SW 1271 (cell line): ENCODE data around the gene IL23R.

Experiments used
- DNase-seq, 2 experiments: peaks; one replicate each; lab custom pipeline; 2025; lab: John Stamatoyannopoulos, UW

The IL23R gene

GRCh38 chr1:67239738-67240137, 73.5 kb downstream of the IL23R start:
- no peak for DNase-seq

- DNase-seq: no peak
These were observed 75.0 kb downstream of the IL23R start for GRCh38 chr1:67241200-67241746.

GRCh38 chr1:67242016-67242415, 75.8 kb downstream of the IL23R start:
- no peak for DNase-seq

- DNase-seq: peak in 1 of 2 experiments; percentile 1
These were observed 83.9 kb downstream of the IL23R start for GRCh38 chr1:67250051-67250653.

- DNase-seq: no peak
These were observed 90.3 kb downstream of the IL23R start for GRCh38 chr1:67256291-67257172.

GRCh38 chr1:67257173-67257535, 90.9 kb downstream of the IL23R start:
- no peak for DNase-seq

- DNase-seq: no peak
These were observed 95.4 kb downstream of the IL23R start for GRCh38 chr1:67261680-67262079.

- no peak for DNase-seq
These were observed 96.5 kb downstream of the IL23R start for GRCh38 chr1:67262735-67263134.

- no peak for DNase-seq
These were observed 97.9 kb downstream of the IL23R start for GRCh38 chr1:67264152-67264551.

- DNase-seq: no peak
These were observed 98.6 kb downstream of the IL23R start for GRCh38 chr1:67264899-67265298.

GRCh38 chr1:67269061-67269460, 102.8 kb downstream of the IL23R start:
- no peak for DNase-seq

- DNase-seq: no peak
These were observed 104.3 kb downstream of the IL23R start for GRCh38 chr1:67270541-67270940.

GRCh38 chr1:67273591-67273990, 107.3 kb downstream of the IL23R start:
- no peak for DNase-seq

GRCh38 chr1:67274623-67275325, 108.5 kb downstream of the IL23R start:
- no peak for DNase-seq

GRCh38 chr1:67280696-67281095, 114.4 kb downstream of the IL23R start:
- DNase-seq: no peak

- DNase-seq: no peak
These were observed 115.0 kb downstream of the IL23R start for GRCh38 chr1:67281244-67281643.

- DNase-seq: no peak
These were observed 119.7 kb downstream of the IL23R start for GRCh38 chr1:67285780-67286488.

GRCh38 chr1:67290236-67290635, 124.0 kb downstream of the IL23R start:
- no peak for DNase-seq

- no peak for DNase-seq
These were observed 128.8 kb downstream of the IL23R start for GRCh38 chr1:67294836-67295617.

GRCh38 chr1:67298762-67299161, 132.5 kb downstream of the IL23R start:
- peak in 1 of 2 experiments; percentile 5 for DNase-seq

GRCh38 chr1:67299296-67299695, 133.0 kb downstream of the IL23R start:
- no peak for DNase-seq
